GM18520 (cell line): ENCODE results near the gene PTPRD.
"Not testable (repeated sequence)": the region's sequence is repeated elsewhere in the genome, so short reads cannot be mapped to it uniquely, and the experiment has no call there.

ENCODE experiments used
- ATAC-seq: cut with Tn5 transposase; IDR thresholded peaks from one replicate; pipeline ENCODE4 v1.9.1; 2021; ENCODE audit not compliant: unreplicated experiment

The PTPRD gene

GRCh38 chr9:9396518-9396917 lies 1216.3 kb downstream of the PTPRD start:
- ATAC-seq = no peak

DNA sequence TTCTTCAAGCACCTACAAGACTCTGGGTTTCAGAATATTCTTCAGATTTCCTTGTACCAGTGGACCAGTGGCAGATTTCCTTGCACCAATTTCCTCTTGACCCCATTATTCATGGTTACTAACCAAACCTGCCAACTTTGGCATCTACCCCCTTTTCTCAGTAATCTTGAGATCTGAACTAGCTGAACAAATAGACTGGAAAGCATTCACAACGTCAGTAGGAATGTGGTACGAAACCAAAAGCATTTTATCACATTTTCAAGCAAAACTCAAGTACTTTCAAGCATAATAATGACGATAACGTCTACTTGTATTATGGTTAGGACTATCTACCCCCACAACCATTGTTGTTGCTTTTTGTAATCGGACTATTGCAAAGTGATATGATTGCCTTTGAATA lies 1217.3 kb downstream of the PTPRD start:
- no peak for ATAC-seq

DNA sequence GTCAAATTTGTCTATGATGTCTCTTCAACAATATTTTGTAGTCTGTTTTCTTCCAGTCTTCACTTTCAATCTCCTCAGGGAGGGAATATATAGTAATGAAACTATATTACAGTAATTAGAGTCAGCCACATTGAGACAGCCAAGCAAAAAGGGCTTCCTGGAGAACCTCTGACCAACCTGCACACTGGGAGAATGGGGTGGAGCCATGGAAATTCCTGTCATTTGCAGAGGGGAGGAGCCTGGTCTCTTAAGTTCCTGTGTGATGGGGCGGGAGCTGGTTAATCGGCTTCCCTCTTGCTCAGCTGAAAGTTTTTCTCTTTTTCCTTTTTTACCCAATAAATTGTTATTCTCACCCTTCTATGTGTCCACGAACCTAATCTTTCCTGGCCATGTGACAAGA lies 1220.0 kb downstream of the PTPRD start:
- ATAC-seq = no peak

- ATAC-seq = no peak
Observed at GRCh38 chr9:9389904-9390303, 1222.9 kb downstream of the PTPRD start.

GRCh38 chr9:9387511-9388115 lies 1225.2 kb downstream of the PTPRD start:
- no peak for ATAC-seq

- no peak for ATAC-seq
Observed at GRCh38 chr9:9362332-9362731, 1250.5 kb downstream of the PTPRD start.

DNA sequence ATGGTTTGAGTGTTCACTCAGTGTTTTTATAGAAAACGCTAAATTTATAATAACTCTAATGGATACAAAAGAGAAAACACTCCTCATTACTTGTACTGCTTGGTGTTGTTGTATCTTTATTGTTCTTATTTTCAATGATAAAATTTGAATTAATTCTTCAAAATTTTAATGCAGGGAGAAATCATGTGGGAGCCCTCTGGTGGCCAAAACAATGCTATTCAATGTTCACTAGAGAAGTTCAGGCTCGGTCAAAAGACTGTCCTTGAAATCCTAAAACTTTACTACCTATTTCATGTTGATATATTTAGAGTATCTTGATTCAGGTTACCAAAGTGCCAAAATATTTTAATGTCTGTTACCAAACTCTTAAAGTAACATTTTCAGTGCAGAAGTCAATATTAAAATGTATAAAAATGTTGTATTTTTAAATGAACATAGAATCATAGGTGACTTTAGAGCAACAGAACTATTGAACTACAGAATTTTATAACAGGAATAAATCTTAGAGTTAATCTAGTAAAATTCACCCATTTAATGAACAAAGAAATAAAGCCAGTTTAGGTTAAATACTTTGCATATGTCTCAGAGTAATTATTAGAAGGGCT lies 1259.8 kb downstream of the PTPRD start:
- ATAC-seq = no peak

- ATAC-seq = no peak
Observed at GRCh38 chr9:9341203-9341602, 1271.6 kb downstream of the PTPRD start.

- ATAC-seq = no peak
Observed at GRCh38 chr9:9337129-9337528, 1275.7 kb downstream of the PTPRD start.

DNA sequence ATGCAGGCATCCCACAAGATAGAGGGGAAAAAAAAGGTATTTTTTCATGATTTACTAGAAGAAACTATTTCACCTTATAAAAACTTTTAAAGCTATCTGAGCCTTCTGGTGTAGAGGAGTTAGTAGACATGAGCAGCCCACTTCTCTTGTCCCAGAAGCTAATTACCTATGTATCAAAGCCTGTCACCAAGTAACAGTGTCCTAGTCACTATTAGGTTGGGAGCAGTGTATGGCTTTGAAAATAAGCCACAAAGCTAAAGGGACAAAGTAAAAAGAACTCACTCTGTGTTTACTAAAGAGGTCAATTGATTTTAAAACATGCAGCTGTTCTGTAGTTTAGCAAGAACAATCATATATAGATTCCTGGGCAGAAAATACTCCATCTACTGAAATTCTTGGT lies 1286.1 kb downstream of the PTPRD start:
- no peak for ATAC-seq

DNA sequence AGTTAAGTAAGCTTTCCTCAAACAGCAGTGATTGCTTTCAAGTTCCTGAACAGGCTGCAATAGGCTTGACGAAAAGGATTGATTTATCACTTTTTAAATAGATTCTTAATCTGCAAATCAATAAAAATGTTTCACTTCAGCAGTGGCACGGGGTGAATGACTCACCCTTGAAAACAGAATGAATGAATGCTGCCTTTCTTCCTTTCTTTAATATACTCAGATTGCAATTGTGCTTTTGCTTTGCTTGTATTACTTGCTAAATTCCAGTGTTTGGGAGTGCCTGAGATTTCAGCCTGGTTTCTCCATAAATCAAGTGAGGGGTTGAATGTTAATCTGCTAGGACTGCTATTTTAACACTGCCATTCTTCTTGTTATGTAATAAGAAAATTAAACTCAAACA lies 1293.8 kb downstream of the PTPRD start:
- ATAC-seq = no peak

DNA sequence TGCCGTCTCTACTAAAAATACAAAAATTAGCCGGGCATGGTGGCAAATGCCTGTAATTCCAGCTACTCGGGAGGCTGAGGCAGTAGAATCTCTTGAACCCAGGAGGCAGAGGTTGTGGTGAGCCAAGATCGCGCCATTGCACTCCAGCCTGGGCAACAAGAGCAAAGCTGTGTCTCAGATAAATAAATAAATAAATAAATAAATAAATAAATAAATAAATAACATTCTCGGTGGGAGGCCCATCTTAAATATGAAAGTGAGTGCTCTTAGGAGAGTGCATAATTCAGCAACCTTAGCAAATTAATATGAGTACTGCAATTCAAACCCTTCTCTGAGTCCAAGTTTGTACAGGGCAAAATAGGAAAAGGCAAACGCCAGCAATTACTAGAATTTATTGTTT lies 1302.1 kb downstream of the PTPRD start:
- not testable (repeated sequence) for ATAC-seq

- ATAC-seq = no peak
Observed at GRCh38 chr9:9305600-9305999, 1307.2 kb downstream of the PTPRD start.

DNA sequence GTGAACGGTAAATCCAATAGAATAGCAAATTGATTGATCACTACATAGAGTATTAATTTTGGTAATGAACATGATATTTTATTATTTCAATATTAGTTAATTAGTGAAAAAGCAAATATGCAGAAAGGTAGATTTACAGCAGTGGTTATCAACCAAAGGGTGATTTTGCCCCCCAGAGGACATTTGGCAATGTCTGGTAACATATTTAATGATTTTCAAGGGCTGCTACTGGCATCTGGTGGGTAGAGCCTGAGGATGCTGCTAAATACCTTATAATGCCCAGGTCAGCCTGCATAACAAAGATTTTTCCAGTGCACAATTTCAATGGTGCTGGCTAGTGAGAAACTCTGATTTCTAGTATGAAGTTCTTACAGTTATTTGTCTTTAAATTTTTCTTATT lies 1313.7 kb downstream of the PTPRD start:
- no peak for ATAC-seq

GRCh38 chr9:9286001-9286400 lies 1326.8 kb downstream of the PTPRD start:
- ATAC-seq = no peak

DNA sequence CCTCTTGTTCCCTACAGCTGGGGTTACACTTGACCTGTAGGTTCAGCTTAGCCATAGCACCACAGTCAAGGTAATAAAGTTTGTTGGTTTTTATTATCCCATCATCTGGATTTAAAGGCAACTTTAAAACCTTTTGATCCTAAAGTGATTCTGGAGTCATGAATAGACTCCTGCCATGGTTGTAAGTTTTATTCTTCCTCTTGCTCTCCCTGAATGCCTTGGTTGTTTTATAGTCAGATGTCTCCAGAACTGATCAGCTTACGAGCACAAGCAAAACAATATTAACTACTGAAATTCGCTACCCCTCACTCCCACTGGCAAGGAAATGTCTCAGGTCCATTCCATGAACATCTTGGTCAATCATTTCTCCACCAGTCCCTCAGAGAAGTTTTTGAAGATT lies 1328.6 kb downstream of the PTPRD start:
- no peak for ATAC-seq

DNA sequence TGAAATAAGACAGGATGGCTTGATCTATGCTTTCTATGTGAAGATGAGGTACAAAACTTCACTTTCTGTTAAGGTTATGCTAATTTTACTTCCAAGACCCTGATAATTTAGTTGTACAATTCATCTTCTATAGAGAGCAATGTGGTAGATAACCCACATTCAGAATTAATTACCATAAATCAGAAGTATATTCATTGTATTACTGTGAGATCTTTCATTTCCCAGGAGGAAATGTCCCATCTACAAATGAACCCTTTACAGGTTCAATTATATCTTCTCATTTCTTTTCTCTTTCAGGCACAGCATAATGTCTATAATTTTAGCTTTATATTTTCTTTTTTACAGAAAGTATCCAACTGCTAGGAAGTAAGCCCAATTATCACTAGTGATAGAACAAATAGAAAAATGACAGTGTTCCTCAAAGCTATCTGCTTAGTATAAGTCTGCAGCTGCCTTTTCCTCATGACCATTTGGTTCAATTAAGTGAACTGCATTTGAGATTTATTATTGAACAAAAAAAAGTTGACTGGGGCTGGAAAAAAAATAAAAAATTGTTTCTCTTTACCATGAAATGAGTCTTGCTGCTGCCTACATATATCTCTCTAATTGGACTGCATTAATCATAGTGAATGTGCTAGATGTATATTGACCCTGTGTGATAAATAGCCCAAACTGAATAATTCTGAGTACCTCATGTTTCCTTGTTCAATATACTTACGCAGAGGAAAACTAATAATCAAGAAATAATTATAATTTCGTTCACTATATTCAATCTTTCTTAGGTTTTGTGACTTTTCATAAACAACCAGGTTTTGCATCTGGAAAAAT lies 1329.4 kb downstream of the PTPRD start:
- no peak for ATAC-seq

DNA sequence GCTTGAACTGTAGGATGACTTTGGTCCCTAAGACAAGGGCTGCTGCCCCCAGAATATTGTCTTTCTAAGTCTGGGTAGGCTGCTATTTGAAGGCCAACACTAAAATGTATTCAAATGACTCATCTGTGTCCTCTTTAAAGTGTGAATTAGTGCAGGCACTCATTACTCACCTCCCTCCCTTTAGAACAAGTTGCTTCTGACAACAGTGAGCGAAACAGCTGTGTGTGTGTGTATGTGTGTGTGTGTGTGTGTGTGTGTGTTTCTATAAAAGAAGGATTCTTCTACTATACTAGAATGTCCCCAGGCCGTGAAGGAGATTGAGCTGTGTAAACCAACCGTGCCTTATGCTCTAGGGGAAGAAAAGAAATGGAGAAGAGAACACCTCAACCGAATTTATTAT lies 1337.2 kb downstream of the PTPRD start:
- no peak for ATAC-seq

GRCh38 chr9:9257999-9258498 lies 1354.8 kb downstream of the PTPRD start:
- no peak for ATAC-seq

GRCh38 chr9:9246726-9247125 lies 1366.1 kb downstream of the PTPRD start:
- no peak for ATAC-seq

GRCh38 chr9:9231946-9232345 lies 1380.9 kb downstream of the PTPRD start:
- ATAC-seq = no peak

GRCh38 chr9:9229269-9229668 lies 1383.5 kb downstream of the PTPRD start:
- no peak for ATAC-seq
